Muscle layer of colon (tissue), 2 donors: Measurements from ENCODE around the gene CLCN3.

Experiments used
- H3K27ac ChIP-seq: one replicate; pipeline ENCODE4 v1.7.0; 2013; ENCODE audit warnings: low read depth, mild to moderate bottlenecking, low read length, moderate library complexity
- H3K27me3 ChIP-seq, 2 donors: one replicate each; pipeline ENCODE4 v1.7.0; 2013; ENCODE audit warnings: low read length in 2 of 2, mild to moderate bottlenecking in 2 of 2; ENCODE audit not compliant: insufficient read depth in 2 of 2, control insufficient read depth in 1 of 2
- H3K36me3 ChIP-seq: one replicate; pipeline ENCODE4 v1.7.0; 2013; ENCODE audit warnings: mild to moderate bottlenecking, low read length; ENCODE audit not compliant: insufficient read depth
- H3K4me1 ChIP-seq: one replicate; pipeline ENCODE4 v1.7.0; 2013; ENCODE audit warnings: mild to moderate bottlenecking, low read length; ENCODE audit not compliant: insufficient read depth
- H3K4me3 ChIP-seq, 2 donors: one replicate each; pipeline ENCODE4 v1.7.0; 2013; ENCODE audit warnings: low read length in 2 of 2, low read depth in 1 of 2, mild to moderate bottlenecking in 1 of 2, moderate library complexity in 1 of 2
- H3K9ac ChIP-seq: one replicate; pipeline ENCODE4 v1.7.0; 2013; ENCODE audit warnings: low read length
- H3K9me3 ChIP-seq: one replicate; pipeline ENCODE4 v1.7.0; 2013; ENCODE audit warnings: mild to moderate bottlenecking, low read length
- donor health status: abdominal sarcoma.
- donor health status: Adenocarcinoma of cecum.

Gene CLCN3

DNA sequence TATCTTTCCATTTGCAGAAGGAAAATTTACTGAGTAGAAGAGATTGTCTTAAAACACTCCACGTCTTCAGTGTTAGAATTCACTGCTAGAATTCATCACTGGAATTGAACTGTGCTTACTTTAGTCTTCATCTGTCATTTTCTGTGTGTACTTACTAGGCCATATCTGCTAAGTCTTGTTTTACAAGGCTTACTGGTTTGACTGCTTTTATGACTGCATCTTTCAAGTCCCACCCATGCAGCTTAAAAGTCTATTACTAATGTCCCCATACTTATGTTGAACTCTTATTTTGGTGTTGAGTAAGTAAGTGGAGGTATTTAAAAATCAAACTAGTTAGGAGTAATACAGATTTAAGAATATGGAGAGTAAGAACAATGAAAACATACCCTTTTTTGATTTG, 14.6 kb downstream of the CLCN3 start:
- no peak overlapping the region for H3K9ac ChIP-seq
- no peaks in the 10 kb centered on the region for H3K27me3 ChIP-seq
- H3K9me3 ChIP-seq = no peaks in the 10 kb centered on the region
- H3K4me3 ChIP-seq = no peak overlapping the region
- H3K36me3 ChIP-seq = peaks cover 15% of the 10 kb centered on the region
- no peaks in the 10 kb centered on the region for H3K4me1 ChIP-seq
- no peak overlapping the region for H3K27ac ChIP-seq

DNA sequence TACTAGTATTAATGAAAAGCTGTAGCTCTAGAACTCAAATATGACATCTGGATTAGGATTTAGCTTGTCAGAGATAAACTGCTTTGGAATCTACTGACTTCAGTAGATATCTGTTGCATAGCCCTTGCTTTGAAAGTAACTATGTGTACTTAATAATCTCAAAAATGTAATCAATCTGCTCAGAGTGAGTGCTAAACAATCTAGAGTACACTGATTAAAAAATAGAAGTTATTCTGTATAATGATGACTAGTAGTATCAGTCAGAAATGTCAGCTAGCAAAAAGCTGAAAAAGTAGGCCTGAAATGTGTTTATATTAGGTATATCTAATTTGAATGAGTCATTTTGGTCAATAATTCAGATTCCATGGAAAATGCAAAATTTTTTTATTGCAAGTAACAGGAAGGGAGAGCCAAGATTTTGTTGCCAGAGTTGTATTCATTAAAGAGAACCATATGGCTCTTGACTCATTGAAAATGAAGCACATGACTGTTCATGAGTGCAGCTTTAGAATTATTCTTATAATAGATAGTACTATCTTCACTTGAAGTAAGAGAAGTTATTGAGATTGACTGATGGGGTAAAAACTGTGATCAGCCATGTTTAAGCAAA, 20.0 kb downstream of the CLCN3 start:
- Histone ChIP-seq H3K4me1 (no peaks in the 10 kb centered on the region), H3K27me3 (no peaks in the 10 kb centered on the region), H3K27ac (no peak overlapping the region), H3K4me3 (no peak overlapping the region), H3K9me3 (no peaks in the 10 kb centered on the region), H3K36me3 (peaks cover 15% of the 10 kb centered on the region), H3K9ac (no peak overlapping the region)

DNA sequence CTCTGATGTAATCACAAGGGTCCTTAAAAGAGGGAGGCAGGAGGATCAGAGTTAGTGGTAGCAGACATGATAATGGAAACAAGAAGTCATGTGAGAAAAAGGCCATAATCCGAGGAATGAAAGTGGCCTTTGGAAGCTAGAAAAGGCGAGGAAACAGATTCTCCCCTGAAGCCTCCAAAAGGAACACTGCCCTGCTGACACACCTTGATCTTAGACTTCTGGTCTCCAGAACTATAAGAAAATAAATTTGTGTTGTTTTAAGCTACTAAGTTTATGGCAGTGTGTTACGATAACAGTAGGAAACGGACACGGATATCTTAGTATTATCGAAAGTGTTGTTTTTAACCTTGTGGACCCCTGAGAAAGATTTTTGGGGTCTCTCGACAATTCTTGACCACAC, 24.4 kb downstream of the CLCN3 start:
- H3K4me3 ChIP-seq = no peak overlapping the region
- H3K9me3 ChIP-seq = no peaks in the 10 kb centered on the region
- no peak overlapping the region for H3K27ac ChIP-seq
- peaks cover 3% of the 10 kb centered on the region for H3K4me1 ChIP-seq
- H3K36me3 ChIP-seq = no peaks in the 10 kb centered on the region
- no peaks in the 10 kb centered on the region for H3K27me3 ChIP-seq
- H3K9ac ChIP-seq = no peak overlapping the region

DNA sequence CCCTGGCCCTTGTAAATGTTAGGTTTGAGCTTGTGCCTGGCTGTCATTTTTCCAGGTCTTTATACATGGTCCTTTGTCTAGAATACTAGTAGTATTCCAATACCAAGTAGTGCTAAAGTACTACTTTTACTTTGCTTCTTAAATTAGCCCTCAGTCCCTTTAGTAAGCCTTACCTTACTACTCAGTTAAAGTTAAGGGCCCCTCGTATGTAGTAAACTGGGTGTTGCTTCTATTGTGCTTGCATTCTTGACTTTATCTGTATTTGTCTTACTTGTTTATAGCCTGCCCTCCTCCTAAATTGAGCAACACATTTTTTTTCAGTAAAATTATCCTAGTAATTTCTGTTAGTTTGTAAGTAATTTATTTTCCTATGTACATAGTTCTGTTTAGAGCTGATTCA, 25.2 kb downstream of the CLCN3 start:
- no peaks in the 10 kb centered on the region for H3K9me3 ChIP-seq
- H3K9ac ChIP-seq = no peak overlapping the region
- no peak overlapping the region for H3K4me3 ChIP-seq
- H3K4me1 ChIP-seq = peaks cover 8% of the 10 kb centered on the region
- no peaks in the 10 kb centered on the region for H3K27me3 ChIP-seq
- no peak overlapping the region for H3K27ac ChIP-seq
- H3K36me3 ChIP-seq = no peaks in the 10 kb centered on the region

DNA sequence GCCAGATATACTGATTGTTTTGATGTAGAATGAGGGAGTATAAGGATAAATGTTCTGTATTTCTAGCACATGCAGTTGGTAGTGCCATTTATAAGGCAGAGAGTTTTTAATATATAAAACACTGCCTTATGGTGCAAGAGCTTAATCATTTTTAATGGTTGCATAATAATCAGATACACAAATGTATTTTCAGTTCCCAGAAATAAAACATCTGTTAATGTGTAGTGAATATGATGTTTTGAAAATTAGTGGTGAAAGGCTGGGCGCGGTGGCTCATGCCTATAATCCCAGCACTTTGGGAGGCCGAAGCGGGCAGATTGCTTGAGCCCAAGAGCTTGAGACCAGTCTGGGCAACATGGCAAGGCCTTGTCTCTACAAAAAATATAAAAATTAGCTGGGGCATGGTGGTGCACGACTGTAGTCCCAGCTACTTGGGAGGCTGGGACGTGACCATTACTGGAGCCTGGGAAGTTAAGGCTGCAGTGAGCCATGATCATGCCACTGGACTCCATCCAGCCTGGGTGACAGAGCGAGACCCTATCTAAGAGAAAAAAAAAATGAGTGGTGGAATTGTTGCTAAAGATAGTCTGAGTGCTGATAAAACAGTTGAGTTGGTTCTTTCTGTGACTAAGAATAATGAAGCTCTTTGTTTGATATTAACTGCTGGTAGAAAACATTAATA, 29.3 kb downstream of the CLCN3 start:
- Histone ChIP-seq H3K27ac (no peak overlapping the region), H3K4me3 (no peak overlapping the region)

DNA sequence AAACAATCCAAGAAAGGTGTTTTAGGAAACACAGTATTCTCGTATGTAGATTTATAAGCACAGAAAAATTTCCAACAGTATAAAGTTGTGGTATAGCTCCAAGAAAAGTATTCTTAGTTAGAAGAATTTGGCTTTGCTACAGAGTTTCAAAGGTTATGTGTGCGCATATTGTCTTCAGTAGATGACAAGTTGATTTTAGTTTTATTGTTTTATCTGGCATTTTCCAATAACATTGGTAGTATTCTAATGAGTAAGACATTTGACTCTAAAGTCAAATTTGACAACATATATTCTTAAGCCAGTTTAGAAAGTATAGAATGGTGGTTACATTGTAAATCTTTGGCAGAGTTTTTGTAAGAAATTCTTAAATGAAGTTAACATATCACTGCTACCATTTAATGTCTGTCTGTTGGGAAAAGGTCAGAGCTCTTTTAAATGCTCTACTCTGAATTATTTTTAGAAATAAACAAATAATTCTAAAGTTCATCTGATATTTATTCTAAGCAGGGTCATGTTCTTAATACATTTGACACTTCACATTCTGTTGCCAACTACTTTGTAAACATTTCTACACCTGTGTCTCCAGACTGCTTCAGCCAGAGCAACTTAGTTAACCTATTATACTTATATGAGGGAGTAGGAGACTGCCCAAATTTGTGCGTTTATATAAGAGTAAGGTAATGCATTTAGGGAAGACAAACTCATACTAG, 30.0 kb downstream of the CLCN3 start:
- Histone ChIP-seq H3K36me3 (no peaks in the 10 kb centered on the region), H3K27ac (no peak overlapping the region), H3K9me3 (no peaks in the 10 kb centered on the region), H3K9ac (no peak overlapping the region), H3K4me1 (peaks cover 8% of the 10 kb centered on the region), H3K4me3 (no peak overlapping the region), H3K27me3 (no peaks in the 10 kb centered on the region)

More for the DNA sequence above, 29.3 kb downstream of the CLCN3 start:
- Histone ChIP-seq H3K4me1 (peaks cover 8% of the 10 kb centered on the region), H3K27me3 (no peaks in the 10 kb centered on the region), H3K36me3 (no peaks in the 10 kb centered on the region), H3K9me3 (no peaks in the 10 kb centered on the region), H3K9ac (no peak overlapping the region)

DNA sequence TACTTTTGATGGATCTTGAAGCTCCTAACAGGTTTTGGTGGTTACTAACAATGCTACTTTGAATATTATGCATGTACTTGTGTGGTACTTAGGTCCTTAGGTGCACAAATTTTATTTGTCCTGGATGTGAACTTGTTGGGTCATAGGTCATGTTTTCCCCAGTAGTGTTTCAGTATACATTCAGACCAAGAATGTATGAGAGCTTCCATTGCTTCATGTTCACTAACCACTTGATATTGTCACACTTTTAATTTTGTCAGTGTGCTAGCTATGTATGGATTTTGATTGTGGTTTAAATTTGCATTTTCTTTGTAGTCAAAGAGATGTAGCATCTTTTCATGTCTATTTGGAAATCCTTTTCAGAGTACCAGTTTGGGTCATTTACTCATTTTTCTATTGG, 32.2 kb downstream of the CLCN3 start:
- H3K36me3 ChIP-seq = no peaks in the 10 kb centered on the region
- H3K4me3 ChIP-seq = no peak overlapping the region
- H3K27ac ChIP-seq = no peak overlapping the region
- no peaks in the 10 kb centered on the region for H3K9me3 ChIP-seq
- H3K9ac ChIP-seq = no peak overlapping the region
- peaks cover 8% of the 10 kb centered on the region for H3K4me1 ChIP-seq
- no peaks in the 10 kb centered on the region for H3K27me3 ChIP-seq

GRCh38 chr4:169655401-169655800, 35.0 kb downstream of the CLCN3 start:
- Histone ChIP-seq H3K9ac (no peak overlapping the region), H3K27ac (no peak overlapping the region), H3K4me1 (peaks cover 5% of the 10 kb centered on the region), H3K27me3 (no peaks in the 10 kb centered on the region), H3K4me3 (no peak overlapping the region), H3K36me3 (no peaks in the 10 kb centered on the region), H3K9me3 (no peaks in the 10 kb centered on the region)

- no peak overlapping the region for H3K4me3 ChIP-seq
- H3K27me3 ChIP-seq = no peaks in the 10 kb centered on the region
- no peaks in the 10 kb centered on the region for H3K36me3 ChIP-seq
- H3K27ac ChIP-seq = no peak overlapping the region
- no peak overlapping the region for H3K9ac ChIP-seq
- H3K4me1 ChIP-seq = peaks cover 5% of the 10 kb centered on the region
- no peaks in the 10 kb centered on the region for H3K9me3 ChIP-seq
Measured at GRCh38 chr4:169657470-169658107, 37.2 kb downstream of the CLCN3 start.

DNA sequence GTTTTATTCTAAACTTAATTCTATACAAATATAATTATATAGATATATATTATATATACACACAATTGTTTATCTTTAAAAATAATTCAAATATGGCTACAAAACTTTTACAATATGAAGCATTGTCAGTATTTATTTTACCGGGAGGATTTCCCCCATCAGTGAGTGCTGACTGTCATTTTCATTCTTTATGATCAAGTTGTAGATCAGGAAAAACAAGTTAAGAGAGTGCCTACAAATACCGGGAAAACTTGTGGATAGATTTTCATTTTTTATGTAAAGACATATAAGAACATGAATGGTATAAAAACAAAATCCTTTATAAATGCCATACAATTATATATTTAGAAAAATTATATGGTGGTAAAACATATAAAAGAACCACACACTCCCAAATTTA, 37.8 kb downstream of the CLCN3 start:
- no peaks in the 10 kb centered on the region for H3K36me3 ChIP-seq
- no peaks in the 10 kb centered on the region for H3K9me3 ChIP-seq
- H3K4me1 ChIP-seq = peaks cover 5% of the 10 kb centered on the region
- no peak overlapping the region for H3K4me3 ChIP-seq
- no peaks in the 10 kb centered on the region for H3K27me3 ChIP-seq
- no peak overlapping the region for H3K9ac ChIP-seq
- no peak overlapping the region for H3K27ac ChIP-seq

DNA sequence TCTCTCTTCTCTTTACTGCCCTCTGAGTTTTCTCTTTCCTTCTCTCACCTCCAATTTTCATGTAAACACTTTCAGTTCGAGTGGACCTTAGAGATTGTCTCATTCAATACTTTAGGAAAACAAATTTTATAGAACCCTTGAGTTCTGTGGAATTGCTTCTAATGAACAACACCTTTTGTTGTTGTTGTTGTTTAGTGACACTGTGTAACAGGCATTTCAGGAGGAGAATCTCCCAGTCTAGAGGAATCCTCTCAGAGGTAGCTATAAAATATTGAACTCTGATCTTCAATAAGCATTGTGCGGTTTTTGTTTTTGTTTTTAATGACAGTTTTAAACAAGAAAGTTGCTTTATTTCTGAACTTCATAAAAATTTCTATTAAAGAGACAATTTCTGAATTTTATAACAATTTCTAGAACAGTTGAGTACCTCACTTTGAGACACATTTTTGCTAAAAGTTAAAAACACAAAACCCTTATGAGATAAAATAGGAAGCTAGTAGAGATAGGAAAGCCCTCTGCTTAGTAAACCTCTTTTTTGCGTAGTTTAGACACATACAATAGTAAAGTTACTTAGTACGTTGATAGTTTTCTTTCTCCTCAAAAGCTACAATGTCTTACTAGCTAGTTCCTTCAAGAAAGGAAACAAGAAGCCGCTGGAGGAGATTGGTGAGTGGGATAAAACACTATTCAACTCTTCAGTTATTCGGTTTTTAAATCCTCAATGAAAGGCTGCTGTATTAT, 38.8 kb downstream of the CLCN3 start:
- H3K27ac ChIP-seq = peak overlapping the region; percentile 79
- peaks cover 11% of the 10 kb centered on the region for H3K4me1 ChIP-seq
- H3K9ac ChIP-seq = peak overlapping the region; percentile 72
- H3K36me3 ChIP-seq = no peaks in the 10 kb centered on the region
- H3K9me3 ChIP-seq = no peaks in the 10 kb centered on the region
- H3K4me3 ChIP-seq = no peak overlapping the region
- no peaks in the 10 kb centered on the region for H3K27me3 ChIP-seq
